Suprapubic skin (tissue), 4 donors: ENCODE measurements around the gene MS4A5. TPM values are rescaled to one million over a fixed set of nuclear protein-coding genes. Genes with fewer than 3 reads are reported as not detected.

ENCODE experiments used
- DNase-seq, 2 donors: peaks; one replicate each; pipeline ENCODE4 v3.0.0-alpha.2; 2019; ENCODE audit warnings: low spot score in 2 of 2
- H3K27ac ChIP-seq: fragments of 200-600 bp; sonication (generic); one replicate; pipeline ENCODE4 v1.5.1; 2019
- H3K27me3 ChIP-seq: fragments of 200-600 bp; sonication (generic); one replicate; pipeline ENCODE4 v1.5.1; 2019
- H3K36me3 ChIP-seq: fragments of 200-600 bp; sonication (generic); one replicate; pipeline ENCODE4 v1.5.1; 2019
- H3K4me1 ChIP-seq: fragments of 200-600 bp; sonication (generic); one replicate; pipeline ENCODE4 v1.5.1; 2019
- H3K4me3 ChIP-seq: fragments of 200-600 bp; sonication (generic); one replicate; pipeline ENCODE4 v1.5.1; 2019; ENCODE audit warnings: mild to moderate bottlenecking
- H3K9me3 ChIP-seq: fragments of 200-600 bp; sonication (generic); one replicate; pipeline ENCODE4 v1.5.1; 2019
- CTCF ChIP-seq, 2 donors: fragments of 200-600 bp in 1 of 2; fragments of 450-650 bp in 1 of 2; sonication (generic) in 1 of 2; IDR thresholded peaks; one replicate each; pipeline ENCODE4 v1.5.1; 2016 to 2019; ENCODE audit warnings: antibody characterized with exemption in 2 of 2, mild to moderate bottlenecking in 1 of 2, moderate library complexity in 1 of 2
- EP300 ChIP-seq: sonication (generic); formaldehyde crosslinking; IDR thresholded peaks from one replicate; pipeline ENCODE4 v1.6.1; 2017; ENCODE audit warnings: antibody characterized with exemption
- POLR2A ChIP-seq, 2 donors: fragments of 450-650 bp; IDR thresholded peaks; one replicate each; pipeline ENCODE4 v1.6.1; 2017; ENCODE audit warnings: antibody characterized with exemption in 2 of 2, mild to moderate bottlenecking in 2 of 2, moderate library complexity in 2 of 2
- POLR2AphosphoS5 ChIP-seq, 3 donors: sonication (generic); formaldehyde crosslinking; IDR thresholded peaks; one replicate each; pipeline ENCODE4 v1.6.1; 2017; ENCODE audit warnings: antibody characterized with exemption in 3 of 3
- WGBS: methylation state at CpG from one replicate; pipeline ENCODE4 v1.1.5; 2018; 5-methylcytosine and 5-hydroxymethylcytosine counted together
- total RNA-seq, 4 donors: library from RNA; depleted of rRNA; stranded (reverse); fragments of >200 nt; gene quantifications; one replicate each; pipeline ENCODE4 v1.1.0, GENCODE V29; 2016

MS4A5 gene
- total RNA-seq, 4 donors from 2014 or later, result not detected

- no peaks in the 10 kb centered on the region for H3K27me3 ChIP-seq
- DNase-seq, result no peak
- no peaks in the 10 kb centered on the region for H3K4me1 ChIP-seq
- TF ChIP-seq EP300 (no peak), POLR2A (IDR thresholded peaks at IDR 0.05) (no peak), CTCF (IDR thresholded peaks at IDR 0.05) (no peak), POLR2AphosphoS5 (IDR thresholded peaks at IDR 0.05) (no peak)
- H3K27ac ChIP-seq, result no peak overlapping the region
- H3K4me3 ChIP-seq, result no peak overlapping the region
- no peaks in the 10 kb centered on the region for H3K36me3 ChIP-seq
- H3K9me3 ChIP-seq, result no peaks in the 10 kb centered on the region
- 66% methylated on average over 6 of the region's 6 CpGs for WGBS
Observed at GRCh38 chr11:60477035-60477445, 47.7 kb downstream of the MS4A5 start.

- Histone ChIP-seq H3K27me3 (no peaks in the 10 kb centered on the region), H3K4me3 (no peak overlapping the region), H3K27ac (no peak overlapping the region), H3K4me1 (no peaks in the 10 kb centered on the region), H3K9me3 (no peaks in the 10 kb centered on the region), H3K36me3 (no peaks in the 10 kb centered on the region)
- 52% methylated on average over 2 of the region's 2 CpGs for WGBS
- no peak for DNase-seq
- TF ChIP-seq POLR2A (IDR thresholded peaks at IDR 0.05) (no peak), POLR2AphosphoS5 (IDR thresholded peaks at IDR 0.05) (no peak), EP300 (no peak), CTCF (IDR thresholded peaks at IDR 0.05) (no peak)
Observed at GRCh38 chr11:60482361-60482760, 53.0 kb downstream of the MS4A5 start.

GRCh38 chr11:60485987-60486386, 56.6 kb downstream of the MS4A5 start:
- no peak for TF ChIP-seq POLR2AphosphoS5 (IDR thresholded peaks at IDR 0.05)
- Histone ChIP-seq H3K27me3 (no peaks in the 10 kb centered on the region), H3K4me3 (no peak overlapping the region), H3K9me3 (no peaks in the 10 kb centered on the region), H3K36me3 (no peaks in the 10 kb centered on the region), H3K27ac (no peak overlapping the region), H3K4me1 (no peaks in the 10 kb centered on the region)
- no peak for DNase-seq
- 70% methylated on average over 5 of the region's 5 CpGs for WGBS

- no peaks in the 10 kb centered on the region for H3K4me1 ChIP-seq
- H3K9me3 ChIP-seq, result no peaks in the 10 kb centered on the region
- H3K27ac ChIP-seq, result no peak within 1 kb of the TSS
- DNase-seq, result no peak
- no peaks in the 10 kb centered on the region for H3K36me3 ChIP-seq
- 62% methylated on average over 4 of the region's 4 CpGs for WGBS
- H3K4me3 ChIP-seq, result no peak within 1 kb of the TSS
- no peak for TF ChIP-seq CTCF (IDR thresholded peaks at IDR 0.05)
- TF ChIP-seq POLR2AphosphoS5 (IDR thresholded peaks at IDR 0.05), result no peak
- no peak for TF ChIP-seq EP300
- no peak for TF ChIP-seq POLR2A (IDR thresholded peaks at IDR 0.05)
- no peaks in the 10 kb centered on the region for H3K27me3 ChIP-seq
Observed at GRCh38 chr11:60492488-60493009, 63.2 kb downstream of the MS4A5 start, which contains the start of gene MS4A12. TSS of gene MS4A12 (plus strand) at chr11:60492778. CDS start at chr11:60497319, 4,541 bp downstream.

- no peak overlapping the region for H3K4me3 ChIP-seq
- WGBS, result 85% methylated on average over 2 of the region's 2 CpGs
- H3K36me3 ChIP-seq, result no peaks in the 10 kb centered on the region
- no peaks in the 10 kb centered on the region for H3K4me1 ChIP-seq
- H3K27me3 ChIP-seq, result no peaks in the 10 kb centered on the region
- no peak for TF ChIP-seq POLR2A (IDR thresholded peaks at IDR 0.05)
- TF ChIP-seq EP300, result no peak
- no peak for TF ChIP-seq CTCF (IDR thresholded peaks at IDR 0.05)
- TF ChIP-seq POLR2AphosphoS5 (IDR thresholded peaks at IDR 0.05), result no peak
- no peaks in the 10 kb centered on the region for H3K9me3 ChIP-seq
- DNase-seq, result no peak
- H3K27ac ChIP-seq, result no peak overlapping the region
Observed at GRCh38 chr11:60493454-60493853, 64.1 kb downstream of the MS4A5 start.

Other genes with a start within 250 kb of the MS4A5 start
- 10 to 100 TPM in 2 of 4 donors, 1 to 10 TPM in 2; 6.9 to 13.4 (median 9.2) TPM for gene MS4A6A, start 246.5 kb upstream of the MS4A5 start, total RNA-seq
- 1 to 10 TPM in 1 of 4 donors, under 1 TPM in 2, not detected in 1; 0.60 to 5.1 (median 0.98) TPM for gene MS4A4E, start 186.4 kb upstream of the MS4A5 start, total RNA-seq
- gene MS4A4A, start 148.9 kb upstream of the MS4A5 start, total RNA-seq, result 1 to 10 TPM; 2.1 to 4.8 (median 2.4) TPM
- gene MS4A6E, start 102.3 kb upstream of the MS4A5 start, total RNA-seq, result not detected
- gene MS4A7, start 51.0 kb upstream of the MS4A5 start, total RNA-seq, result 1 to 10 TPM in 3 of 4 donors, under 1 TPM in 1; 0.86 to 9.5 (median 4.2) TPM
- gene MS4A14, start 33.1 kb upstream of the MS4A5 start, total RNA-seq, result 1 to 10 TPM in 1 of 4 donors, under 1 TPM in 1, not detected in 2; 0.48 to 2.3 TPM
- gene MS4A1, start 26.3 kb downstream of the MS4A5 start, total RNA-seq, result under 1 TPM in 1 of 4 donors, not detected in 3; 0.81 TPM
- gene MS4A12, start 63.2 kb downstream of the MS4A5 start, total RNA-seq, result not detected
- gene MS4A13, start 85.8 kb downstream of the MS4A5 start, total RNA-seq, result not detected